Activated T-cell treated with anti-CD3 and anti-CD28 coated beads, Interleukin-2, amount 50 U/mL, for 48 hours (primary cell): ENCODE results near the gene VPS16.

Experiments
- DNase-seq, 2 experiments: peaks; one replicate each; pipeline ENCODE4 v3.0.0-alpha.2; 2020

Gene VPS16

DNA sequence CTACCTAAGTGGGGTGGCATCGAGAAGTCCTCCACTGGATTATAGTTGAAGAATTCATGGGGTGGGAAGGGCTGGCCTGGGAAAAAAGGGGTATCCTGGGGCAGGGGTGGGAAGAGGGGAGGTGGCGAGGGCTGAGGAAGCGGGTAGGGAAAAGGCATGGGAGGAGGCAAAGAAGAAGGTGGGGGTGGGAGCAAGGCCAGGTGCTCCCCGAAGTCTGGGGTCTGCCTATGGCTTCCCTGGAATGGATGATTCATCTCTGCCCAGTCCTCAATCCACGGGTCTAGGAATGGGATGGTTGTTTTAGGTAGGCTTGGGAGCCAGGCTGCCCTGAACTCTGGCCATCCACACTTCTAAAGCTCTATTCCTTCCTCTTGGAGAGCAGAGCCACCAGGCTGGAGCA is 4.5 kb upstream of the VPS16 start:
- no peak for DNase-seq

DNA sequence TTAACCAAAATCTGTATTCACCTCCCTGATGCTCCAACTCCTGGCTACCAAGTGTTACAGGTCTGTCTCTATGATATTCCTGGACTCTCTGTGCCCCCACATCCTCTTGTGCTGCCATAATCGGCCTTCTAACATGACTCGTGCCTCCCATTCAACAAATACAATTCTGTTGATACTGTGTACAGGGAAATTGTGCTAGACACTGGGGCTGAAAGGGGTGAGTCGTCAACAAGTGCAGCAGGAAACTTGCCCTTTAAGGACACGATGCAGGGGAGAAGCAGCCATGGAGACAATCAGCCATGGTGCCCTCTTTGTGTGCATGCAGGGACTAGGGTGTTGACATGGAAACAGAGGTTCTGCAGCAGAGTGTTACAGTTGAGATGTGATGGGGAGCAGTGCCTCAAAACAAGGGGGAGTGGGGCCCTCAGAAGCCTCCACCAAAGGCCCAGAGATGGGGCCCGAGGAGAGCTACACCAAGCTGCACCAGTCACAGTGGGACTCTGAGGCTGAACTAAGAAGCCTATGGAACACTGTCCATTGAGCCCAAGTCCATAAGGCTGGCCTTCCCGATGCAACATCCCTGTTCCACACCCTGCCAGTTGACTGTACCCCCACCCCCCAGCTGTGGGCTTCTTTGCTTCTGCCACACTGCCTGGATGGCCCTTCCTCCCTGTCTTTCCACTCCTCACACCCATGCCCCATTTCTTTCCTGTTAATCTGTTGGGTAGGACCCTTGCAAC is 3.2 kb upstream of the VPS16 start:
- no peak for DNase-seq

DNA sequence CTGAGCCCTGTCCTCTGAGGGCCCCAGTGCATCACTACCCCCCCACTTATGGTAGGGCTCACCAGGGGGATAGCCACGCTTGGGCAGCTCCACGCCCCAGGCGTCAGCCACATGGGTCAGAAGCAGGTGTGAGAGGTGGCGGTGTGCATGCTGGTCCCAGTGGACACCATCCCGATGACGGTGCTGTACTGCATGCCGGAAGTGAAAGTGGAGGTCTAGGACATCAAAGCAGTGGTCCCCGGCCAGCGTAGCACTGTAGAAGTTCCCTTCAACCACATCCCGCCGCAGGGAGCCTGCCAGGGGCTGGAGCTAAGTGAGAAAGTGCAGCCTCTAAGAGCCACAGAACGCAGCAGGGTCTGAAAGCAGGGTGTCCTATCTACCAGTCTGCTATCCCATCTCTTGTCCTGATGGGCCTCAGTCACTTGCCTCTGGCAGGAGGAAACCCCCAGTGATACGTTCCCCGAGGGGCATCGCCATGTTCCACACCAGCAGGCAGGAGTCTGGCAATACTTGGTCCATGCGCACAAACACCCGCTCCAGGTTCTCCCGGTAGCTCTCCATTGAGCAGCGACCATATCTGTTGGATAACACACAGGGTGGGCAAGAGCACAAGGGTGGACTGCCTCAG is 2.3 kb upstream of the VPS16 start:
- DNase-seq = no peak

DNA sequence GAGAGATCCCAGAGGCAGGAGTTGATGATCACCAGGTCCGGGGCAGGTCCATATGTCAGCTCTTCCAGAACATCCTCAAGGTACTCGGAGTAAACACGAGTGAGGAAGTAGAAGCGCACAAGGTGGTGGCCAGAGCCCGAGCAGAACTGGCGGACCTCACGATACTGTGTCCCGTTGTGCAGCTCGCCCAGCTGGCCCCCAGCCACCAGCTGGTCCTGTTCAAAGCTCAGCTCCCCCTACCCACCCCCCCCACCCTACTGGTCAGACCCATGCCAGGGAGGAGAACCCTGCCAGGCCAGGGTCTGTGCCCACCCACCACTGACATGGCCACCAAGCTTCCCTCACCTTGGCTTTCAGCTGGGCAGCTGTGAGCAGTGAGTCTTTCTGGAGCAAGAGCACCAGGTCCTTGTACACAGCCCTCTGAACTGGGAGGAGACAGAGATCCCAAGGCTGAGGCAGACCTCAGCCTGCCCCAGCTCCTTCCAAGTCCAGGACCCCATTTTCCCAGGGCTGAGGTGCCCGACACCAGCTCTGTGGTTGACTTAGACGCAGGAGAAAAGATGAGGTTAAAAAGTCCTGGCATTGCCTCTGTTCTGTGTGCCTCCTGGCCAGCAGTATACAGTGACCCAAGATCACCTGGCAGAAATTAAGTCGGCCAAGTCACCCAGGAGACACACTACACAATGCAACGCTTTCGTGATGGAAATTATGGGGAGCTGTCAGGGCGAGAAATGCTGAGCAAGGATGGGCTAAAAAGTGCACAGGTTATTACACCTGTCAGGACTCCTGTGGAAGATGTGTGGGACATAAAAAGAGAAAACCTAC is 1.5 kb upstream of the VPS16 start:
- no peak for DNase-seq

DNA sequence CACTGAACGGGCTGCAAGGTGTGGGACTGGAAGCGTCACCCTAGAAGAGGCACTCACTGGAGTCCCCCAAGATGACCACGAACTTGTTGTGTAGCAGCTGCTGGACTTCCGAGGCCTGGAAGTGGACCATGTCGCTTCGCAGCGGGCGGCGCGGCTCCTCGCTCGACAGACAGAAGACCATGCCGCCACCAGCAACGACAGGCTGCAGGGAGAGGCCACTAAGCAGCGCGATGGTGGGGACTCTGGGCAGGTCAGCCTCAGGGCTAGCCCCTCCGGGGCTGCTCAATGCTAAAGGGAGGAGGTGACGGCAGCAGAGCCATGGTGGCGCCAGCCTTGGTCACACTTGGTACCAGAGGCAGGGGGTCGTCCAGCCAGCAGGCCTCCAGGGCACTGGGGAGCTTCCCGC is 810 bp upstream of the VPS16 start:
- no peak for DNase-seq

DNA sequence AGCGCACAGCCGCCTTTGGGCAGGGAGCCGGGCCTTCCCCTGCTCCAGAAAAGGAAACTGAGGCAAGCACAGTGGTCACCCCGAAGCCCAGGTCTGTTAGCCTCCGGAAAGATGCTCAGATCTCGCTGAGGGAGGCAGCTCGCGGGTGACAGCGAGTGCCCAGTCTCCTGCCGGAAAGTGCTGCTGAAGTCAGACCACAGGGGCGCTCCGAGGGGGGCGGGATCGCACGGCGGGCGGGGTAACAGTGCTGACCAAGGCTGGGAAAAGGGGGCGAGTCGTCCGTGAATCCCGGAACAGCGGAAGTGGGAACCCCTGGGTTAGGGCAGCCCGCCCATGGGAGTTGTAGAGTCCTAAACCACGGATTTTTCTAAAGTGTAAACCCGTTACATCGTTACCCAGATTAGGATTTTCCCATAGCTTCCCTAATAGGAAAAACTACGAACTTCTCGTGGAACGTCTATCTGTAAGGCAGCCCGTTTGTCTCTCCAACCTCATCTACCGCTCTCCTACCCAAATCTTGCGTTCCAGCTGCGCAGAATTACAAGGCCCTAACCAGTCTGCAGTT is 504 bp downstream of the VPS16 start:
- DNase-seq = peak in 1 of 2 experiments; percentile 67

DNA sequence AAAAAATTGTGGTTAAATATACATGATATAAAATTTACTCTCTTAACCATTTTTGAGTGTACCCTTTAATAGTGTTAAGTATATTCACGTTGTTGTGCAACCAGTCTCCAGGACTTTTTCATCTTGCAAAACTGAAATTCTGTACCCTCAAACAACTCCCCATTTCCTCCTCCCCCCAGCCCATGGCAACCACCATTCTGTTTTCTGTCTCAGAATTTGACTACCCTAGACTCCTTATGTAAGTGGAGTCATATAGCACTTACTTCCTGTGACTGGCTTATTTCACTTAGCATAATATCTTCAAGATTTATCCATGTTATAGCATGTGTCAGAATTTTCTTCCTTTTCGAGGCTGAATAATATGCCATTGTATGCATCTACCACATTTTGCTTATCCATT is 5.1 kb downstream of the VPS16 start:
- DNase-seq = no peak

DNA sequence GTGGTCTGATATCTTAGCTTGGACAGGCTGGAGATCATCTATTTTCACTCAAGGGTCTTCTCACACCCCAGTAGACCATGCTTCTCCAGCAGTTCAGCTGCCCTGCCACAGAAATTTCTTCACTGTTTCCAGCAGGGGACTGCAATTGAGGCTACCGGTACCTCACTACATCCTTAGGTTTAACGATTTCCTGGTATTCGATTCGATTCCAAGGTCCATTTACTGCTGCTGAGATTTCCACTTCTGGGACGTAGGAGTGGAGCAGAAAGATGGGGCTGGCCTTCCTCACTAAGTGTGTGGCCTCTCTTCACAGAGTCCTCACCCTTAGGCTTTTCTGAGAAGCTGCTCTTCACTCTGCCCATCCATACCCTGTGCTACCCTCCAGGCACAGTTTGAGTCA is 6.2 kb downstream of the VPS16 start:
- no peak for DNase-seq

DNA sequence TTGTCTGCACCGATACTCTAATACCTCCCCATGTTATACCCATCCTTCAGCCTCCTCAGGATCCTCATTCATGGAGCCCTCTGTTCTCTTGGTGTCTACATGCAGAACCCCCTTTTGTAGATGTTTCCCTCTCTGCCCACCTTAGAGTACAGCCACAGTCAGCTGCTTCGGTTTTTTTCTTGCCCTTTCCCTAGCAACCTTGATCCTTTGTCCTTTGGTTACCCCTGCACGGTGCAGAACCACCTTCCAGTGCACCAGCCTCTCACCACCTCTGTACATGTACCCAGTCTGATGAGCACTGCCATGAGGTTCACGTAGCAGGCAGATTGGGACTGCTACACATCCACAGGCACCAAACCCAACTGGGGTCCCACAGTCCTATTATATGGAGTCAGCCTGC is 7.3 kb downstream of the VPS16 start:
- DNase-seq = no peak

DNA sequence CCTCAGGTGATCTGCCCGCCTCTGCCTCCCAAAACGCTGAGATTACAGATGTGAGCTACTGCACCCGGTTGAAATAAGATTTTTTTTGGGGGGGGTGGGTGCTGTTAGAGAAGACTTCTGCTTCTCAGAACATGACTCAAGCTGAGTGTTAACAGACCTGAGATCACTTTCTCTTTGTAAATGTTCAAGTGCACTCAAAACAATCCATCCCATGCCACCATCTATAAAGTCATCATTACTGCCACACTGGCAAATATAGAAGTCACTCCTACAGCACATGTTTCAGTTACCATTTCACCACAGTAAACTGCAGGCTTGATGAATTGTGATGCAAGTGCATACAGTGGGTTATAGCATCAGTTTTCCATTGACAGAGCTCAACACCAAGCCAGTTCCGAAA is 9.0 kb downstream of the VPS16 start:
- DNase-seq = no peak

DNA sequence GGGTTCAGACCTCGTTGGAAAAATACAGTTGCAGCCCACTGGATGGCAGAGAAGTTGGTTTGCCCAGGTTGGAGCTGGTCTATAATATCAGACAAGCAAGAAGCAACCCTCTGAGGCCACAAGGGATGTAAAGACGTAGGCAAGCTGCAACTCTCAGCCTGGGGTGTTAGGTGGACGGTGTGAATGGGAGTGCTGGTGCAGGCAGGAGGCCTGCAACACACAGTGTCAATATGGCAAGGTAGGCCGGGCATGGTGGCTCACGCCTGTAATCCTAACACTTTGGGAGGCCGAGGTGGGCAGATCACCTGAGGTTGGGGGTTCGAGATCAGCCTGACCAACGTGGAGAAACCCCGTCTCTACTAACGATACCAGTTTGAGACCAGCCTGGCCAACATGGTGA is 10.5 kb downstream of the VPS16 start:
- DNase-seq = no peak

DNA sequence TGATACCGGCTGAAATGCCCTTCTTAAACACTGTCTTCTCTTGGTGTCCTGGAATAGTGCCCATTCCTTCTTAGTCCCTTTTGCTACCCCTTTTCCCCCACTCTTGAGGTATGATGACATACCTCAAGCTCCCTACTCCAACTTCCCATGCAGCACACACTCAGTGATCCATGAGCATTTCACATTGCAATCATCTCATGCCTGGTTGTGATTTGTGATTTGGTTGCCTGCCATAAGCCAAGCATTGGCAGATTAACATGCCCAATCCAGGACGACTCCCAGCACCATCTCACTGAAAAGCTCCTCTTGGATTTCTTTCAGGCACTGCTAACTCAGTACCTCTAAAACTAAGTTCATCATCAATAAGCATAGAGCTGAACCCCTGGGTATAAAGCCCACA is 18.0 kb downstream of the VPS16 start:
- DNase-seq = no peak

DNA sequence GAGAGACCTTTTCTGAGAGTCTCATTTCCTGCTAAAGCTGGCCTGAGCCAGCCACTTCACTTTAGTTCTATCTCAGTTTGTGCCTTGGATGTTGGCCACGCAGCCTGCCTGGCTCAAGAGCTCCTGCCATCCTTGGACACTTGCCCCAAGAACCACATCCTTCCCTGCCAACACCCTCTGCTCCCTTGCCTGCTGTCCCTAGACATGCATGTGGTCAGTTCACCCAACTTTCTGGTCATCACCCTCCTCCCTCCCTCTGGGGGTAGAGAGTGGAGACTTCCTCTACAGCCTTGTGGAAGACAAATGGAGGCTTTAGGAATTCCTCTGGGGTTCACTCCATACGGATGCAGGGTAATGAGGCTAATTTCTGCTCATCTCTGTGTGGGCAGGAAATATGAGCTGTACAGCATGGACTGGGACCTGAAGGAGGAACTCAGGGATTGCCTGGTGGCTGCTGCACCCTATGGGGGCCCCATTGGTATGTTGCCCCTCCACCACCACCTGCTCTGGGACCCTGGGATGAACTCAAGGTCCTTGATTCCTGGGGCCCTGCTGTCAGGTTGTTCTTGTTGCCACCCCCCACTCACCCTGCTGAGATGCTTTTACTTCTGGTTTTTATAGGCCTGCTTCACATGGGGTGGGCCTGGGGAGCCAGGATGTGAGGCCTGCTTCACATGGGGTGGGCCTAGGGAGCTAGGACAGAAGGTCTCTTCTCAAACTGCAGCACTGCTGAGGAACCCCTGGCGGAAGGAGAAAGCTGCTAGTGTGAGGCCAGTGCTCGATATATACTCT is 19.0 kb downstream of the VPS16 start:
- no peak for DNase-seq

DNA sequence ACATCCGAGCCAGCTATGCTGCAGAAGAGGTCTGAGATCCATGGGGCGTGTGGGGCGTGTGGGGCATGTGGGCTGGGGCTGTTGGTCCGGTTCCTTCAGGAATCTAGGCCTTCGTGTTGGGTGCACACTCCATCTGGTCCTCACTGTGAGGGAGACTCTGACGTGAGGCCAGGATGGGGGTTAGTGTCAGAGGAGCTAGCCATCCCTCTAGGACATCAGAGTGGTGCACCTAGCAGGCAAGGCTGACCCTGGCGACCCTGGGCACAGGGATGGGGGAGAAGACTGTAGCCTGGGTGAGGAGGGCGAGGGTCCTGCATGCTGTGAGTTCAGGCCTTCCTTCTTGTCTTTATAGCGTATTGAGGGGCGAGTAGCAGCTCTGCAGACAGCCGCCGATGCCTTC is 24.1 kb downstream of the VPS16 start:
- no peak for DNase-seq

DNA sequence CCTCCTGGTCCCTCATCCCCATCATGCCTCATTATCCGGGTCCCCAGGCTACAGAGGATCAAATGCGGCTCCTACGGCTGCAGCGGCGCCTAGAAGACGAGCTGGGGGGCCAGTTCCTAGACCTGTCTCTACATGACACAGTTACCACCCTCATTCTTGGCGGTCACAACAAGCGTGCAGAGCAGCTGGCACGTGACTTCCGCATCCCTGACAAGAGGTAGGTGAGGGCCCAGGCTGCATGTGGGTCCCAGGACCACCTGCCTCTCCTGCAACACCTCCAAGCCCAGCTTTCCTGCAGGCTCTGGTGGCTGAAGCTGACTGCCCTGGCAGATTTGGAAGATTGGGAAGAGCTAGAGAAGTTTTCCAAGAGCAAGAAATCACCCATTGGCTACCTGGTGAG is 24.6 kb downstream of the VPS16 start:
- no peak for DNase-seq

DNA sequence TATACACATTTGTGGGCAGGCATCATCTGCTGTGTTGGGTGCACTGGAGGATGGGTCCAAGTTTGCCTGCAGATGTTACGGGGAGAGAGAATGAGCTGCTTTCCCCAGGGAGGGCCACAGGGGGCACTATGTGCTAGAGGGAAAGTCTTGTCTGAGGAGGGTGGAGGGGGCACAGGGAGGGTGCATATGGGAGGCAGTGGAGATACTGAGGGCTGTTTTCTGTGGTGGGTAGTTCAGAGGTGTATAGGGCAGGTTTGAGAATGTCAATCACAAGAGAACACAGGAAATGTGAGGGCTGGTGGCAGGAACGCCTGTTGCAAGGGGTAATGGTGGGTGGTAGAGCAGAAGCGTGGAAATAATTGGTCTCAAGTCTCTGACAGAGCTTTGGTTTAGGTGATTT is 25.1 kb downstream of the VPS16 start:
- peak in 1 of 2 experiments; percentile 44 for DNase-seq

DNA sequence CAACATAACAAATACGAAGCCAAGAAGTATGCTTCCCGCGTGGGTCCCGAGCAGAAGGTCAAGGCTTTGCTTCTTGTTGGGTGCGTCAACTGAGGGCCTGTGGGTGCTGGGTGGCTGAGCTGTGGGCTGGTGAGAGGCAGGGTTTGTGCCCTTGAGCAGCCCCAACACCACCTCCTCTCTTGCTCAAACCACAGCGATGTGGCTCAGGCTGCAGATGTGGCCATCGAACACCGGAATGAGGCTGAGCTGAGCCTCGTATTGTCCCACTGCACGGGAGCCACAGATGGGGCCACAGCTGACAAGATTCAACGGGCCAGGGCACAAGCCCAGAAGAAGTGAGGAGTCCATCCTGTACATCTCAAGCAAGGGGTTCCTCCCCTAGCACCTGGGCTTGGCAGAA is 25.7 kb downstream of the VPS16 start:
- DNase-seq = peak in 1 of 2 experiments; percentile 36

DNA sequence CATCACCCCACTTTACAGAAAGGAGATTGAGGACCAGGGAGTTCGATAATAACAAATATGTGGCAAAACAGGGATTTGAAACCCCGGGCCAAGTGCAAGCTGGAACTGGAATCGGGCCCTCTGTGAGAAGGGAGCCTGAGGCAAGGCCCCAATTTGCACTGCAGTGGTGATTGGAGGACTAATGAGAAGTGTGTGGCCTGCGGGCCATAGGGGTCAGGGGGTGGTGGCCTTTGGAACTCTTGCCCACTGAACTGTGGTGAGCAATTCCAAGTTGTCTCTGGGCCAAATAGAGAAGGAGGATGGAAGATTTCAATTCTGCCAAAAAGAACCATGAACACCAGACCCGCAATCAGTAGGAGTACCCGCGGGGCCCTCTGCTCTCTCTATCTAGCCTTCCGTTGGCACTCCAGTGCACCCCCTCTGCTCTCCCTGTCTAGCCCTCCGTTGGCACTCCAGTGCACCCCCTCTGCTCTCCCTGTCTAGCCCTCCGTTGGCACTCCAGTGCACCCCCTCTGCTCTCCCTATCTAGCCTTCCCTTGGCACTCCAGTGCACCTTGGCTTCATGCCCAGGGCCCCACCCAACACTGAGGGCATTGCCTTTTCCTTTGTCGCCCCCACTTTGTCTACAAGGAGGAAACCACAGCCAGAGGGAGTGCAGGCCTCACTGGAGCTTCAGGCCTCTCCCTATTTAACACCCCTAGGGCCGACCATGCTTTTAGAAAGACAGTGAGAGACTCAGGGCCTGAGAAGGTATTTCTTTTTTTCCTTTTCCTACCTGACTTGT is 26.7 kb downstream of the VPS16 start:
- DNase-seq = no peak

DNA sequence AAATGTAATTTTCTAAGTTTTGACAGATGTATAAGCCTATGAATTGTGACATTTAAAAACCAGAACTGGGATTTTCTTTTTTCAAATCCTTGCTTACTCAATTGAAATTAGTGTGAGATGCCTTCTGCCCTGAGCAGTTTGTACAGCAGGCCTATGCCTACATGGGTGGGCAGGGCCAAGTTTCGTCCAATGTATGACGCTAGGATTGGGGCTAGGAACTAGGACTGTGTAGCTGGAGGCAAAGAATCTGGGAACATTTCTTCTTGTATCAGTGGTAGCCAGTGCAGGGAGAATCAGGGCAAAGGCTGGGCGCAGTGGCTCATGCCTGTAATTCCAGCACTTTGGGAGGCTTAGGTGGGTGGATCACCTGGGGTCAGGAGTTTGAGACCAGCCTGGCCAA is 28.8 kb downstream of the VPS16 start:
- DNase-seq = no peak

DNA sequence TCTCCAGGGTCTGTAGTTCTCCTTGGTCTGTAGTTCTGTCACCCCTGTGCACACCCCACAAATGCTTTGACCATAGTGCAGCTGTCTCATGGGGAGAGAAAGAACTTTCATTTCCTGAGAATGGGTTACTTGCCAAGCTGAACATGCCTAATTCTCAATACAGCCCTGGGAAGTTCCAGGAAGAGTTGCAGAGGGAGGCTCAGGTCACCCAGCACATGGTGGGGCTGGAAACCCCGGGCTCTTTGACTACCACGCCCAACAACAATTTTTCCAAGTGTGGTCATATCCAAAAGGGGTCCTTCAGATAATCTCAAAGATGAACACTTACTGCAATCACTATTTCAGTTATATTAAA is 30.5 kb downstream of the VPS16 start:
- DNase-seq = no peak

DNA sequence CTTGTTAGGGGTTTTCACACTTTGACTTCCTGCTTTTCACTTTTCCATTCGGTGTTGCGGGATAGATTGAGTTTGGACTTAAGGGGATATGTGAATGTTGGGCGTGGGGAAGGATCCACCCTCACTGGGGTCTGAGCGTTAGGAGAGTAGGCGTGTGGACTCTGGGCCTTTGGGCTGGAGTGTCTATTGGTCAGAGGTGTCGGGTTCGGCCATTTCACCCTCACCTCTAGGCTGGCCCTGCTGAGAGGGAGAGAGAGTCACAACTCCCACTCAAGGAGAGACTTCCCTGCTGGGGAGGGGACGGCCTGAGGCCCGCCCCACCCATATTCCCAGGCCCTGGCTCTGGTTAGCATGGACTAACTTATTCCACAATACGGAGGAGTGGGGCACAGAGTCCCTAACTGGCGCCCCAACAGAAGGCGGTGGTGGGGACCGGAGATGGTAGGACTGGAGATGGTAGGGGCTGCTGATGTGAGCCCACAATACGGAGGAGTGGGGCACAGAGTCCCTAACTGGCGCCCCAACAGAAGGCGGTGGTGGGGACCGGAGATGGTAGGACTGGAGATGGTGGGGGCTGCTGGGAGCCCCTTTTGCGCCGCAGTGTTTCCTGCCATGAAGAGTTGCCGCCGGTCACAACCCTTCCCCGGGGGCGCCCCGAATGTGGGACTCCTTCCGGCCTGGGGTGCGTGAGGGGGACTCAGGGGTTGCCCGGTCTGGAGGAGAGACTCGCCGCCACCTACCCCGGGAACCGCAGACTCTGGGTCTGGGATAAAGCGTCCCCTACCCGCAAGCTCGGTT is 31.3 kb downstream of the VPS16 start:
- DNase-seq = no peak
